OCI-LY7 (cell line): Measurements from ENCODE around the gene RBM19. TPM values are rescaled to one million over a fixed set of nuclear protein-coding genes. Genes with fewer than 3 reads are reported as not detected.

ENCODE experiments used
- BruUV-seq: library from RNA; stranded (reverse); fragments of 400-500 nt; replicated peaks from 2 replicates; lab custom pipeline; 2021; lab: Mats Ljungman, UMichigan
- CTCF ChIA-PET: fragments of 300-600 bp; sonication (Branson Sonifier 250); formaldehyde crosslinking; loops from one replicate; lab custom pipeline; 2022; ENCODE audit warnings: antibody characterized with exemption; ENCODE audit not compliant: unreplicated experiment; lab: Charles Lee
- POLR2A ChIA-PET: fragments of 300-600 bp; sonication (Branson Sonifier 250); formaldehyde crosslinking; loops from one replicate; lab custom pipeline; 2022; ENCODE audit warnings: antibody characterized with exemption; lab: Charles Lee
- DNase-seq: peaks from one replicate; pipeline ENCODE4 v3.0.0-alpha.2; 2015; ENCODE audit warnings: low spot score
- H2AFZ ChIP-seq: fragments of 200-600 bp; sonication (generic), shearing (Covaris generic); 2 replicates; pipeline ENCODE4 v1.6.1; 2014; ENCODE audit warnings: mild to moderate bottlenecking, antibody characterized with exemption, low read length, moderate library complexity
- H3K27ac ChIP-seq: fragments of 200-600 bp; sonication (generic); 2 replicates; pipeline ENCODE4 v1.5.1; 2014; ENCODE audit warnings: mixed run types, low read depth, mild to moderate bottlenecking, moderate library complexity, low read length, inconsistent platforms; ENCODE audit not compliant: poor library complexity, severe bottlenecking
- H3K36me3 ChIP-seq: fragments of 200-600 bp; sonication (generic); 2 replicates; pipeline ENCODE4 v1.6.1; 2014; ENCODE audit warnings: mild to moderate bottlenecking, antibody characterized with exemption, low read length, moderate library complexity, mixed read lengths; ENCODE audit not compliant: insufficient read depth
- H3K4me1 ChIP-seq: fragments of 200-600 bp; sonication (generic); 2 replicates; pipeline ENCODE4 v1.5.1; 2014; ENCODE audit warnings: mild to moderate bottlenecking, low read length; ENCODE audit not compliant: insufficient read depth, poor library complexity, severe bottlenecking
- H3K4me2 ChIP-seq: fragments of 200-600 bp; sonication (generic); 2 replicates; pipeline ENCODE4 v1.6.1; 2014; ENCODE audit warnings: mild to moderate bottlenecking, low read length
- H3K4me3 ChIP-seq: fragments of 200-600 bp; sonication (generic); 2 replicates; pipeline ENCODE4 v1.5.1; 2014; ENCODE audit warnings: mild to moderate bottlenecking, low read depth, low read length; ENCODE audit not compliant: poor library complexity, severe bottlenecking
- H3K79me2 ChIP-seq: fragments of 200-600 bp; sonication (generic); 2 replicates; pipeline ENCODE4 v1.6.1; 2016; ENCODE audit warnings: low read depth, mild to moderate bottlenecking, low read length, moderate library complexity, mixed read lengths; ENCODE audit not compliant: insufficient read depth
- H3K9me2 ChIP-seq: fragments of 200-600 bp; sonication (generic); 2 replicates; pipeline ENCODE4 v1.6.1; 2016; ENCODE audit warnings: mild to moderate bottlenecking, low read length, mixed read lengths; ENCODE audit not compliant: insufficient read depth
- H3K9me3 ChIP-seq: fragments of 200-600 bp; sonication (generic); 2 replicates; pipeline ENCODE4 v1.6.1; 2014; ENCODE audit warnings: mild to moderate bottlenecking, mixed run types, low read length, mixed read lengths
- H4K20me1 ChIP-seq: fragments of 200-600 bp; sonication (generic); 2 replicates; pipeline ENCODE4 v1.6.1; 2014; ENCODE audit warnings: mild to moderate bottlenecking, antibody characterized with exemption, low read length, moderate library complexity, mixed read lengths; ENCODE audit not compliant: insufficient read depth
- CTCF ChIP-seq: fragments of 200-600 bp; sonication (generic); conservative IDR thresholded peaks from 2 replicates; pipeline ENCODE4 v1.5.1; 2014; ENCODE audit warnings: mild to moderate bottlenecking, antibody characterized with exemption, low read length, moderate library complexity, mixed read lengths
- EZH2phosphoT487 ChIP-seq: fragments of 200-600 bp; sonication (generic); IDR thresholded peaks from 2 replicates; pipeline ENCODE4 v1.6.1; 2018; ENCODE audit warnings: low read depth, borderline replicate concordance, mild to moderate bottlenecking, mixed run types, antibody characterized with exemption, low read length, moderate library complexity, mixed read lengths
- intact Hi-C: fragments of 100-400 bp; cut with micrococcal nuclease; formaldehyde crosslinking; loops from one replicate; pipeline ENCODE4 v1.10.0; 2022; ENCODE audit not compliant: unreplicated experiment
- total RNA-seq, 2 experiments: library from RNA; depleted of rRNA in 1 of 2; stranded (reverse); fragments of >200 nt in 1 of 2; shearing (Covaris generic) in 1 of 2; gene quantifications; 2 replicates each; pipeline ENCODE4 v1.2.3, GENCODE V29; 2014 to 2022

The RBM19 gene
- total RNA-seq, 2 experiments from 2014 or later: 37.8 to 46.2 TPM

GRCh38 chr12:113889891-113890581 is 76.1 kb downstream of the RBM19 start:
- Histone ChIP-seq H2AFZ (no peak overlapping the region), H3K4me3 (no peak overlapping the region), H3K4me2 (no peak overlapping the region), H3K9me3 (no peaks in the 10 kb centered on the region), H3K36me3 (no peaks in the 10 kb centered on the region), H3K4me1 (no peaks in the 10 kb centered on the region), H3K27ac (no peak overlapping the region), H4K20me1 (no peaks in the 10 kb centered on the region), H3K79me2 (no peaks in the 10 kb centered on the region), H3K9me2 (no peaks in the 10 kb centered on the region)
- BruUV-seq: no TSS peak
- no peak for DNase-seq
- intact Hi-C loops: no loop called here
- ChIA-PET POLR2A (interaction anchor here (0.6 kb wide), 1 partner anchor 13 kb away, joined by 3 read pairs; no protein-coding TSS in a partner anchor), CTCF (no interaction called here)
- TF ChIP-seq CTCF (no peak), EZH2phosphoT487 (no peak)

GRCh38 chr12:113889076-113889475 is 77.0 kb downstream of the RBM19 start:
- Histone ChIP-seq H2AFZ (no peak overlapping the region), H3K4me2 (no peak overlapping the region), H3K27ac (no peak overlapping the region), H3K36me3 (0 out of 2 replicates have a peak, but pooled peaks cover 4% of the 10 kb centered on the region), H4K20me1 (no peaks in the 10 kb centered on the region), H3K9me2 (no peaks in the 10 kb centered on the region), H3K79me2 (no peaks in the 10 kb centered on the region), H3K9me3 (no peaks in the 10 kb centered on the region), H3K4me1 (no peaks in the 10 kb centered on the region), H3K4me3 (no peak overlapping the region)
- intact Hi-C loops: no loop called here
- DNase-seq: no peak
- TF ChIP-seq CTCF (no peak), EZH2phosphoT487 (no peak)
- BruUV-seq: no TSS peak
- POLR2A ChIA-PET: interaction anchor here (1.1 kb wide), 1 partner anchor 20 kb away, joined by 3 read pairs; no protein-coding TSS in a partner anchor
- CTCF ChIA-PET: no interaction called here

GRCh38 chr12:113888435-113888834 is 77.7 kb downstream of the RBM19 start:
- Histone ChIP-seq H3K79me2 (no peaks in the 10 kb centered on the region), H2AFZ (no peak overlapping the region), H3K36me3 (0 out of 2 replicates have a peak, but pooled peaks cover 4% of the 10 kb centered on the region), H3K9me3 (no peaks in the 10 kb centered on the region), H3K4me1 (no peaks in the 10 kb centered on the region), H3K4me2 (no peak overlapping the region), H3K4me3 (no peak overlapping the region), H3K27ac (no peak overlapping the region), H3K9me2 (no peaks in the 10 kb centered on the region), H4K20me1 (no peaks in the 10 kb centered on the region)
- intact Hi-C loops: no loop called here
- BruUV-seq: no TSS peak
- DNase-seq: no peak
- no peak for TF ChIP-seq EZH2phosphoT487
- no peak for TF ChIP-seq CTCF
- ChIA-PET CTCF (no interaction called here), POLR2A (interaction anchor here (1.1 kb wide), 1 partner anchor 21 kb away, joined by 3 read pairs; no protein-coding TSS in a partner anchor)
